ENCODE results near the gene COLGALT1. TPM values are rescaled to one million over a fixed set of nuclear protein-coding genes. Genes with fewer than 3 reads are reported as not detected.

Gene COLGALT1
- total RNA-seq, 1 donor from 2014 or later = 38.4 TPM

DNA sequence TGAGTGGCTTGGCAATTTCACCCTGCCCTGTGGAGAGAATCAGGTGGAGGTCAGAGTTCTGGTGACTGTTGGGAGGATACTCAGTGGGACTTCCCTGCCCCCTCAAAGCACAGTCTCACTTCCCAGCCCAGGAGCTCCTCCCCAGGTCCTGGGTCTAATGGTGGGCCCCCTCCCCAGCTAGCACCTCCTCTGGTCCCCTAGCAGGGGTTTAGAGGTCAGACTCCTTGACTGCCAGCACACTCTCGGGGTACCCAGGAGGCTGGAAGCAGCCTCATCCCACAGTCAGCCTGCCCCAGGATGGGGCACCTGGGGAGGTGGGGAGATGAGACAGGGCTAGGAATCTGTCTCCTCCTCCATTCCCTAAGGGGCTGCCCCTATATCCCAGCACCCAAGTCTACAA lies 65.2 kb downstream of the COLGALT1 start:
- no peaks in the 10 kb centered on the region for H3K9me3 ChIP-seq (ENCODE audit: low read depth)
- H3K4me2 ChIP-seq = no peak overlapping the region
- no peak for DNase-seq (ENCODE audit: low spot score)
- Mint-ChIP-seq H3K4me3 (no peak overlapping the region), H3K36me3 (peaks cover 5% of the 10 kb centered on the region), H3K27ac (no peak overlapping the region), H3K9me3 (peaks cover 16% of the 10 kb centered on the region), H3K27me3 (ENCODE audit: insufficient read depth, low read depth) (peaks cover 11% of the 10 kb centered on the region), H3K4me1 (peaks cover 5% of the 10 kb centered on the region)
- peaks cover 17% of the 10 kb centered on the region for H3F3A ChIP-seq (ENCODE audit: low read depth)
- no peaks in the 10 kb centered on the region for H3K36me3 ChIP-seq
- H3K4me3 ChIP-seq = no peak overlapping the region
- TF ChIP-seq EZH2phosphoT487 (IDR thresholded peaks at IDR 0.05) (no peak), CTCF (IDR thresholded peaks at IDR 0.05) (no peak)
- H4K20me1 ChIP-seq (ENCODE audit: low read depth) = no peaks in the 10 kb centered on the region
- no peaks in the 10 kb centered on the region for H3K27me3 ChIP-seq
- peaks cover 8% of the 10 kb centered on the region for H3K4me1 ChIP-seq
- H2AFZ ChIP-seq (replicated peaks) = no peak overlapping the region
- no peak overlapping the region for H3K27ac ChIP-seq
- no peaks in the 10 kb centered on the region for H3K79me2 ChIP-seq (ENCODE audit: low read depth)
- H3K9ac ChIP-seq = no peak overlapping the region

DNA sequence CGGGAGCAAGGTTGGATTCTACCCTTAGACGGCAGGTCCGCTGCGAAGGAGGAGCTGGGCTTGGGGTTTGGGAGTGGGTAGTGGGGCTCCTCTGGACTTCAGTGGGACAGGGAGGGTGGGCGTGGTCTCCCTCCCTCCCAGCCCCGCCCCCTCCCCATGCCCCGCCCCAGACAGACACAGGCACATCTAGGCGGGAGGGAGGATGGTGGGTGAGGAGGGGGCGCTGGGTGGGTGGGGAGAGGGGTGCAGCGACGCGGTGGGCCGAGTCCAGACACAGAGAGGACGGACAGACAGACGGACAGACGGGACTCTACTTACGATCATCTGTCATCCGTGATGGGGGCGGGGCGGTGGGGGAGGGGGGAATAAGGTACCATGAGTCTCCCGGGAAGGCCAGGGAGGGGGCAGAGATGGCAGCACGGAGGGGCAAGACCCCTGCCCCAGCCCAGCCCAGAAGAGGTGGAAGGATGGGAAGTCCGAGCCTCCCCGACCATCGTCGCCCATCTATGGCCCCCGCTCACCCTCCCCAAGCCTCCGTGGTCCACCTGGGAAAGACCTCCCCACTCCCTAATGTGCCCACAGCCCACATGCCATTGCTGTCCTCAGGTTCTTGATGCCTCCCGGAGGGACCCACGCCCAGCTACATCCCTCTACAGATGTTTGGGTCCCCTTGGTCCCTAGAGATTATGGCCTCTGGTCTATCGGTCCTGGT lies 67.9 kb downstream of the COLGALT1 start:
- Mint-ChIP-seq H3K36me3 (peaks cover 5% of the 10 kb centered on the region), H3K27me3 (ENCODE audit: insufficient read depth, low read depth) (peaks cover 7% of the 10 kb centered on the region), H3K4me3 (no peak overlapping the region), H3K27ac (no peak overlapping the region), H3K4me1 (no peaks in the 10 kb centered on the region), H3K9me3 (peaks cover 13% of the 10 kb centered on the region)
- Histone ChIP-seq H4K20me1 (ENCODE audit: low read depth) (no peaks in the 10 kb centered on the region), H3K4me3 (no peak overlapping the region), H3K27me3 (no peaks in the 10 kb centered on the region), H3K4me2 (no peak overlapping the region), H3K36me3 (no peaks in the 10 kb centered on the region), H3F3A (ENCODE audit: low read depth) (no peaks in the 10 kb centered on the region), H3K4me1 (no peaks in the 10 kb centered on the region), H3K79me2 (ENCODE audit: low read depth) (no peaks in the 10 kb centered on the region), H3K27ac (no peak overlapping the region), H3K9me3 (ENCODE audit: low read depth) (no peaks in the 10 kb centered on the region), H3K9ac (no peak overlapping the region), H2AFZ (replicated peaks) (no peak overlapping the region)
- no peak for DNase-seq (ENCODE audit: low spot score)
- TF ChIP-seq EZH2phosphoT487 (IDR thresholded peaks at IDR 0.05) (no peak), CTCF (IDR thresholded peaks at IDR 0.05) (no peak), EZH2 (IDR thresholded peaks at IDR 0.05) (no peak)

- Histone ChIP-seq H3K9ac (no peak overlapping the region), H3K36me3 (no peaks in the 10 kb centered on the region), H3K4me1 (no peaks in the 10 kb centered on the region), H3K4me2 (no peak overlapping the region), H3K4me3 (no peak overlapping the region), H3K79me2 (ENCODE audit: low read depth) (no peaks in the 10 kb centered on the region), H2AFZ (replicated peaks) (no peak overlapping the region), H3F3A (ENCODE audit: low read depth) (no peaks in the 10 kb centered on the region), H3K27ac (no peak overlapping the region), H3K27me3 (no peaks in the 10 kb centered on the region), H3K9me3 (ENCODE audit: low read depth) (no peaks in the 10 kb centered on the region), H4K20me1 (ENCODE audit: low read depth) (no peaks in the 10 kb centered on the region)
- DNase-seq (ENCODE audit: low spot score) = no peak
- Mint-ChIP-seq H3K27me3 (ENCODE audit: insufficient read depth, low read depth) (peaks cover 7% of the 10 kb centered on the region), H3K36me3 (peaks cover 5% of the 10 kb centered on the region), H3K9me3 (peaks cover 13% of the 10 kb centered on the region), H3K27ac (no peak overlapping the region), H3K4me3 (no peak overlapping the region), H3K4me1 (no peaks in the 10 kb centered on the region)
- TF ChIP-seq EZH2 (IDR thresholded peaks at IDR 0.05) (no peak), EZH2phosphoT487 (IDR thresholded peaks at IDR 0.05) (no peak), CTCF (IDR thresholded peaks at IDR 0.05) (no peak)
These were observed 69.0 kb downstream of the COLGALT1 start for GRCh38 chr19:17624314-17624991.

Data from neural progenitor cell (in vitro differentiated cells).